ENCODE measurements around the gene NEURL1B. TPM values are rescaled to one million over a fixed set of nuclear protein-coding genes. Genes with fewer than 3 reads are reported as not detected.
"Not testable (repeated sequence)": the region's sequence is repeated elsewhere in the genome, so short reads cannot be mapped to it uniquely, and the experiment has no call there.

Gene NEURL1B
- total RNA-seq, 2 experiments from 2014 or later = 0.04 TPM; not detected in 1

DNA sequence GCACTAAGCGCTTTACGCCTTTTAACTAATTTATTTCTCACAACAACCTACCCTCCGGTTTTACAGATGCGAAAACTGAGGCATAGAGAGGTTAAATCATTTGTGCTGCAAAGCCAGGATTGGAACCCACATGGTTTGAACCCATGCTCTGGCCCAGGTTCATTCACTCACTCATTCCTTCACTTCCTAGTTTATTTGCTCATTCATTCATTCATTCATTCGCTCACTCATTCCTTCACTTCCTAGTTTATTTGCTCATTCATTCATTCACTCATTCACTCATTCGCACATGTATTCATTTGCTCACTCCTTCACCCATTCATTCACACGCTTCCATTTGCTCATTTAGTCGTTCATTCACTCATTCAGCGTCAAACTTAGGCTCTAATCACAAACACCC is 29.4 kb downstream of the NEURL1B start:
- POLR2A ChIA-PET = no interaction called here
- CTCF ChIA-PET = no interaction called here

DNA sequence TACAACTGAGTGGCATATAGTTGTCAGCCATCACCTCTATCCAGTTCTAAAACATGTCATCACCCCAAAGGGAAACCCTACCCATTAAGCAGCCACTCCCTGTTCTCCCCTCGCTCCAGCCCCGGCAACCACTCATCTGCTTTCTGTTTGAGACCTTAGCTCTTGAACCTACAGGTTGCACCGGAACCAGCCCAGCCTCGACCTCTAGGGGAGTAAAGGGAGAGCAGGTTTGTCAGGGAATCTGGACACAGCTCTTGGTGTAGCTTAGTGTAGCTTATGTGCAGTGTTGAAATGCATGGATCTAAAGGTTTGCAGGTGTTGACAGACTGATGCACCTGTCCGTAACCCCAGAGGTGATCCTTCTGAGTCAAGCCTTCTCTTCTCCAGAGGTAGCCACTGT is 30.0 kb downstream of the NEURL1B start:
- POLR2A ChIA-PET = no interaction called here
- CTCF ChIA-PET = no interaction called here

- ChIA-PET POLR2A (no interaction called here), CTCF (no interaction called here)
Measured at GRCh38 chr5:172672681-172673080, 31.6 kb downstream of the NEURL1B start.

DNA sequence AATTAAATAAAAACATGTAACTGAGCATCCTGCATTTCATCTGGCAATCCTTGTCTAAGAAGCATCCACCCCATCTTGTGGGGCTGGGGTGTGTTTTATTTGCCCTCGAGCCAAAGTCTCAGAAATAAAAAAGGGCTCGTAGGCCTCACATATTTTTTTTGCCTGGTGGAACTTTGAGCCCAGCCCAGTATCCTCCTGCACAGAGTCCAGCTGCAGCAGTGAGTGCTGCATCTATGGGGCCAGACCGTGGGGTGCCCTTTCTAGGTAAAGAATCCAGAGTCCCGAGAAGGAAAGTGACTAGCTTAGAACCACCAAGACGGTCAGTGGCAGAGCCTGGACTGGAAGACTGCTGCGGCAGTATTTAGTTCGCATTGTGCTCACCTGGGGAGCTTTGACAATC is 33.1 kb downstream of the NEURL1B start:
- POLR2A ChIA-PET = no interaction called here
- CTCF ChIA-PET = no interaction called here

DNA sequence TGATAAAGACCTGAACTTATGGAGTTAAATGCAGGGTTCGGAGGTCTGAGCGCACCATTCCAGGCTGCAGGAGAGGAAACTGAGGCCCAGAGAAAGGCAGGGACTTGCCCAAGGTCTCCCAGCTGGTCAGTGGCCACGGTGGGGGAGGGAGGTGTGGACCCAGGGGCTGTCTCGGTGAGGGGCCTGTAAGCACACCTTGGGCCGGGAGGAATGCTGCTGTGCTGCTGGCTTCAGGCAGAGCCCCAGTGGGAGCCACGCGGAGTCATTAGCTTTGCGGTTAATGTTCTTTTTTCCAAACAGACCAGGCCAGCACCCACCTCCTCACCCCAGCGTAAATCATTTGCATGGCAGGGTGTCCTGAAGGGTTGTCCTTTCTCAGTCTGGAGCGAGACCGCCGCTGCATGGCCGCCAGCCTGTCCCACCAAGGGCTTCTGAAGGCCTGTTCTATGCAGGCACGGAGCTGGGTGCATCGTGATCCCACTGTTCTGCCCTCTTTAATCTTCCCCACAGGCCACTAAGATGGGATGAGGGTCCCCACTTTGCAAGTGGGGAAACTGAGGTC is 35.9 kb downstream of the NEURL1B start:
- ChIA-PET POLR2A (no interaction called here), CTCF (no interaction called here)

- CTCF ChIA-PET, POLR2A ChIA-PET: not testable (repeated sequence)
Measured at GRCh38 chr5:172678362-172678874, 37.4 kb downstream of the NEURL1B start.

GRCh38 chr5:172678902-172679301 is 37.8 kb downstream of the NEURL1B start:
- ChIA-PET POLR2A (no interaction called here), CTCF (no interaction called here)

DNA sequence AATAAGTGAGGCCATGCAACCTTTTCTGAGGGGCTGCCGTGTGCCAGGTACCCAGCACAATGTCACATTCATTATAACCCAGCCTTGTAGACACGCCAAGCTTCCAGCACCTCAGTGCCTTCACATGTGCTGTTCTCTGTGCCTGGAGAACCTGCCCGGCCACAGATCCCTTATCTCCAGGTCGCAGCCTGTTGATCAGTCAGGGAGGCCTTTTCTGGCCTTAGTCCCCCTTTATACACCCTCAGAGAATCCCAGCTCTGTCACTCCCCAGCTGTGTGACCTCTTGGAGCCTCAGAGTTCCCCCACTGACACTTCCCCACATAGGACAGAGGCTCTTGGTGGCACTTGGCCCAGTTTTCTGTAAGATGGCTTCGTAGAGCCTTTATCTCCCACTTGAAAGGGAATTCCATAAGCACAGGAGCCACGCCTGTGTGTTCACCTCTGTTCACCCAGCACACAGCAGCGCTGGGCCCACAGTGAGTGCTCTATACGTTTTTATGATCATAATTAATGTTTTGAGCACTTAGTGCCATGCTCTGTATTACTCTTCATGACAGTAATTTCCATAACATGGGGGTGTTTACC is 38.7 kb downstream of the NEURL1B start:
- ChIA-PET CTCF (no interaction called here), POLR2A (no interaction called here)

GRCh38 chr5:172680921-172681320 is 39.9 kb downstream of the NEURL1B start:
- ChIA-PET POLR2A (no interaction called here), CTCF (no interaction called here)

DNA sequence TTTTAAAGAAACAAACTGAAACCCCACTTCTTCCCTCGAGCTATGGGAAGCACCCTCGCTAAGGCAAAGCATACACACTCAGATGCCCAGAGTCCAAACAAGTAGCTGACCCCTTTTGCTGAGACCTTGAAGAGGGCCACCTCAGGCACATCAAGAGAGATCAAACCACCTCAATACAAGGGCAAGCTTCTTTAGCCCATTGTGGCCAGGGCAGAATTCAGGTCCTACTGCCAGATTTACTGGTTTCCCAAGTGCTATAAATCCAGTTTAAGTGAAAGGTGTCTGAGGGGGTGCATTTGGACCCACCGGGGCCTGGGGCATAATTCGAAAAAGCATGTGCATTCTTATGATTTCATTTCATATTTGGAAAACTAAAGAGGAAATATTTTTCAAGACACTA is 40.4 kb downstream of the NEURL1B start:
- ChIA-PET CTCF (interaction anchor here (1.2 kb wide), 1 partner anchor 11 kb away, joined by 3 read pairs; no protein-coding TSS in a partner anchor), POLR2A (no interaction called here)

DNA sequence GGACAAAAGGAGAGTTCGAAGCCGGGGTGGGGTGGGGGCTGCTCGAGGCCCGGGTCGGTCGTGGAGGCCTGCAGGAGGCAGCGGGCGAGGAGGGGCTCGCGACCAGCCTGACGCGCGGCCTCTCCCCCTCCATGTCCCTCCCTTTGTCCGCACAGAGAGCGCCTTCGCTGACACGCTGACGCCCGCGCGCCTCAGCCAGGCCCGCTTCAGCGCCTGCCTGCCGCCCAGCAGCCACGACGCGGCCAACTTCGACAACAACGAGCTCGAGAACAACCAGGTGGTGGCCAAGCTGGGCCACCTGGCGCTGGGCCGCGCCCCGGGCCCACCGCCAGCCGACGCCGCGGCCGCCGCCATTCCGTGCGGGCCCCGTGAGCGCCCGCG is 42.2 kb downstream of the NEURL1B start:
- POLR2A ChIA-PET = no interaction called here
- CTCF ChIA-PET = no interaction called here

GRCh38 chr5:172683645-172684471 is 42.8 kb downstream of the NEURL1B start:
- POLR2A ChIA-PET = no interaction called here
- CTCF ChIA-PET = interaction anchor here (1.8 kb wide), 1 partner anchor 13 kb away, joined by 5 read pairs; no protein-coding TSS in a partner anchor

- ChIA-PET CTCF (interaction anchor here (1.1 to 1.8 kb wide), 2 partner anchors 12 to 32 kb away, joined by 3 to 5 read pairs; no protein-coding TSS in a partner anchor), POLR2A (no interaction called here)
Measured at GRCh38 chr5:172685091-172685490, 44.0 kb downstream of the NEURL1B start.

- ChIA-PET CTCF (interaction anchor here (1.1 kb wide), 1 partner anchor 31 kb away, joined by 3 read pairs; no protein-coding TSS in a partner anchor), POLR2A (no interaction called here)
Measured at GRCh38 chr5:172686111-172686510, 45.0 kb downstream of the NEURL1B start.

- ChIA-PET CTCF (interaction anchor here (0.9 kb wide), 1 partner anchor 10 kb away, joined by 4 read pairs; no protein-coding TSS in a partner anchor), POLR2A (no interaction called here)
Measured at GRCh38 chr5:172686539-172687390, 45.7 kb downstream of the NEURL1B start.

GRCh38 chr5:172687940-172688339 is 46.9 kb downstream of the NEURL1B start:
- ChIA-PET CTCF (interaction anchor here (0.9 kb wide), 1 partner anchor 9 kb away, joined by 4 read pairs; no protein-coding TSS in a partner anchor), POLR2A (no interaction called here)

GRCh38 chr5:172688349-172689217 is 47.5 kb downstream of the NEURL1B start:
- POLR2A ChIA-PET = no interaction called here
- CTCF ChIA-PET = interaction anchor here (1.8 kb wide), 1 partner anchor 210 kb away, joined by 6 read pairs; no protein-coding TSS in a partner anchor

- POLR2A ChIA-PET = no interaction called here
- CTCF ChIA-PET = interaction anchor here (1.8 kb wide), 1 partner anchor 210 kb away, joined by 6 read pairs; no protein-coding TSS in a partner anchor
Measured at GRCh38 chr5:172689218-172689572, 48.1 kb downstream of the NEURL1B start.

GRCh38 chr5:172689801-172690200 is 48.7 kb downstream of the NEURL1B start:
- ChIA-PET POLR2A (no interaction called here), CTCF (interaction anchor here (1.1 to 1.8 kb wide), 2 partner anchors 211 to 246 kb away, joined by 3 to 6 read pairs; no protein-coding TSS in a partner anchor)
